Inflammatory macrophage treated with lipopolysaccharide for 1 hour (primary cell): Measurements from ENCODE around the gene RAPGEF3.

Experiments
- DNase-seq, 2 donors: peaks; one replicate each; pipeline ENCODE4 v3.0.0-alpha.2; 2020 to 2022

The RAPGEF3 gene

GRCh38 chr12:47741340-47741703 is 17.4 kb downstream of the RAPGEF3 start:
- DNase-seq, result peak; percentile 29 to 41

GRCh38 chr12:47740606-47741339 is 17.9 kb downstream of the RAPGEF3 start:
- DNase-seq, result no peak

- DNase-seq, result no peak
Observed at GRCh38 chr12:47739979-47740378, 18.7 kb downstream of the RAPGEF3 start.

GRCh38 chr12:47739297-47739696 is 19.4 kb downstream of the RAPGEF3 start:
- no peak for DNase-seq

GRCh38 chr12:47737936-47738594 is 20.6 kb downstream of the RAPGEF3 start:
- no peak for DNase-seq

GRCh38 chr12:47736877-47737676 is 21.6 kb downstream of the RAPGEF3 start:
- DNase-seq, result no peak

GRCh38 chr12:47736216-47736615 is 22.5 kb downstream of the RAPGEF3 start:
- DNase-seq, result no peak

GRCh38 chr12:47735649-47736048 is 23.0 kb downstream of the RAPGEF3 start:
- DNase-seq, result no peak

- no peak for DNase-seq
Observed at GRCh38 chr12:47734725-47735480, 23.8 kb downstream of the RAPGEF3 start.

GRCh38 chr12:47733142-47733541 is 25.5 kb downstream of the RAPGEF3 start:
- DNase-seq, result no peak

- DNase-seq, result no peak
Observed at GRCh38 chr12:47732504-47732903, 26.2 kb downstream of the RAPGEF3 start.

GRCh38 chr12:47731723-47732122 is 27.0 kb downstream of the RAPGEF3 start:
- no peak for DNase-seq

- DNase-seq, result no peak
Observed at GRCh38 chr12:47730341-47730744, 28.3 kb downstream of the RAPGEF3 start.

- no peak for DNase-seq
Observed at GRCh38 chr12:47729233-47729632, 29.4 kb downstream of the RAPGEF3 start.

- DNase-seq, result no peak
Observed at GRCh38 chr12:47725893-47726292, 32.8 kb downstream of the RAPGEF3 start.

GRCh38 chr12:47725091-47725772 is 33.4 kb downstream of the RAPGEF3 start, which contains the start of gene ENDOU:
ENDOU (minus strand) TSS chr12:47725490; CDS start chr12:47725413, 77 bp downstream.
- DNase-seq, result no peak

- DNase-seq, result no peak
Observed at GRCh38 chr12:47722941-47723631, 35.6 kb downstream of the RAPGEF3 start.

GRCh38 chr12:47722136-47722834 is 36.4 kb downstream of the RAPGEF3 start:
- no peak for DNase-seq

- no peak for DNase-seq
Observed at GRCh38 chr12:47721431-47721973, 37.2 kb downstream of the RAPGEF3 start.

- no peak for DNase-seq
Observed at GRCh38 chr12:47718531-47718930, 40.1 kb downstream of the RAPGEF3 start.
